Measurements from ENCODE around the gene SPATA16.
"Not testable (repeated sequence)": the region's sequence is repeated elsewhere in the genome, so short reads cannot be mapped to it uniquely, and the experiment has no call there.

SPATA16 gene

DNA sequence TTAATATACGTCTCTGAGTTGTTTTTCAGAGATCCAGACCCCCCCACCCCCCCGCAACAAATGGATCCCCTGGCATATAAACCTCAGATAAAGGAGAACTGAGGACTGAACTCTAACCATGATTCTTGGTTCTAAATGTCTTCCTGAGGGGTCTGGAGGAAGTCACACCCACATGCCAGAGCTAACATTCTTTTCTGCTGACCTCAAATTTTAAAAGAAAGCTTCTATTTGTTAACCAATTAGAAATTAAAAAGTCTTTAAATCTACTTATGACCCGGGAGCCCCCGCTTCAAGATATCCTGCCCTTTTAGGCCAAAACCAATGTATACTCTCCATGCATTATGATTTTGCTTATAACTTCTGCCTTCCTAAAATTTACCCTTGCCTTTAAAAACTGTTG is 202.2 kb downstream of the SPATA16 start:
- no peak for DNase-seq

DNA sequence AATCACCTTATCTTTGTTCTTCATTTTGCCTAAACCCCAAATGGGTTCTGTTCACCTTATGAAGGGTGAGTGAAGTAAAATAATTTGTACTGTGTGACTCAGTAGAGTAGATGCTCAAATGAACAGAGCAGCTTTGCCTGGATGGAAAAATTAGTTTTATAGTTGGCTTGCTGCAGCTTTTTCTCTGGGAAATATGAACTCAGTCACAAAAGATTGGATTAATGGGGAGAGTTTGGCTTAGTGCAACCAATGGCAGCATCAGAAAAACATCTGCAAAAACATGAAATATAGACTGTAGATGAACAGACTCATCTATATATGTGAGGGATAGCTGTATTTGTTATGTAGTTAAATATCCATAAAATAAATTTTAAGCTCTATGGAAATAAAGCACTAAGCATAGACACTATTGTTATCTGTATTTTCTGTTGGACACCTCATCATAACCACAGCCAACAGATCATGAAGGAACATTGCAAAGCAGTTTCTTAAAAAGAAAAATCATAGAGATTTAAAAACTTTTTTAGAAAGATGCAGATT is 209.2 kb downstream of the SPATA16 start:
- no peak for DNase-seq

DNA sequence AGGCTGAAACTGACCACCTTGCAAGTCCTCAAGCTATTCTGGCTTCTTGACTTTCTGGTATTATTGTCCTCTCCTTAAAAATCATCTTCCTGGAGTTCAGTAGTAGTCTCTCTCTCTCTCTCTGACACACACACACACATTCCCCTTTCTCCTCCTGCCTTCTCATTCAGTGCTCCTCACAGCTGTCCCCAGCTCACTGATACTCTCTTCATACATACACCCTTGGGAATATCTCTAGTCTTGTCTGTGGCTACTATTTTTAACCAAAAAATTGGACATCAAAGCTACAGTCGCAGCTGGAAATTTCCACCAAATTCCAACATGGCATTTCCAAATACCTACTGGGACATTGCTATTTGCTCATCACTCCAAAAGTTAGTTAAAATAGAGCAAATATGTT is 211.6 kb downstream of the SPATA16 start:
- DNase-seq = no peak

DNA sequence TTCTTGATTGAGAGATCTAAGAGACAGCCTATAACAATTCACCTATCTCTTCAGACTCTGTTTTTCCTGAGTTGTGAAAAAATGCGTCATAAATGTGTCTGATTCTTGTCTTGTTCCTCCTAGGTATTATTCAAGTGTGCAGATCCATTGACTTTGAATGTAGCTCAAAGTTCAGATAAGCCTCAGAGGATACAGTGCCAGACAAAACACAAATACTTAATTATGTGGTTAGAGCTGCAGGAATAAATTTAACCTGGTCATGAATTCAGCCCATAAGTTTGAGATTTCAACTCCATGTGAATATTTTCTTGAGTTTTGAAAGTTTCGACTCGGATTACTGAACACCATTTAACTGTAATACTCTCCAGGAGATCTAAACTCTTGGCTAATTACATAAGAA is 216.5 kb downstream of the SPATA16 start:
- DNase-seq = no peak

DNA sequence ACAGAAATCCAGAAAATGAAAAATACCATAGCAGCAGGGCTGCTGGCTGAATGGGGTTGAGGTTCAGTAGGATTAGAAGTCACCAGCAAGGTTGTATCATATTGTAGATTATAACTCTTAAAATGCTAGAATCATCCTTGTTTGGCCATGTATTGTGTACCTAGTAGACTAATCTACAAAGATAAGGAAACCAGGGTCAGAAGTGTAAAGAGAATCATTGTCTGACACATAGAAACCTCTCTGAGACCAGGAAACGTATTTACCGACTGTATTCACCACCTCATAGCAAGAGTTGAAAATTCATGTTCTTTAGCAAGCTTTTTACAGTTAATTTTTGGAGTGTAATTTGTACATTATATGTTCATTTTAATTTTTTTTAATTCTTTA is 221.7 kb downstream of the SPATA16 start:
- no peak for DNase-seq

DNA sequence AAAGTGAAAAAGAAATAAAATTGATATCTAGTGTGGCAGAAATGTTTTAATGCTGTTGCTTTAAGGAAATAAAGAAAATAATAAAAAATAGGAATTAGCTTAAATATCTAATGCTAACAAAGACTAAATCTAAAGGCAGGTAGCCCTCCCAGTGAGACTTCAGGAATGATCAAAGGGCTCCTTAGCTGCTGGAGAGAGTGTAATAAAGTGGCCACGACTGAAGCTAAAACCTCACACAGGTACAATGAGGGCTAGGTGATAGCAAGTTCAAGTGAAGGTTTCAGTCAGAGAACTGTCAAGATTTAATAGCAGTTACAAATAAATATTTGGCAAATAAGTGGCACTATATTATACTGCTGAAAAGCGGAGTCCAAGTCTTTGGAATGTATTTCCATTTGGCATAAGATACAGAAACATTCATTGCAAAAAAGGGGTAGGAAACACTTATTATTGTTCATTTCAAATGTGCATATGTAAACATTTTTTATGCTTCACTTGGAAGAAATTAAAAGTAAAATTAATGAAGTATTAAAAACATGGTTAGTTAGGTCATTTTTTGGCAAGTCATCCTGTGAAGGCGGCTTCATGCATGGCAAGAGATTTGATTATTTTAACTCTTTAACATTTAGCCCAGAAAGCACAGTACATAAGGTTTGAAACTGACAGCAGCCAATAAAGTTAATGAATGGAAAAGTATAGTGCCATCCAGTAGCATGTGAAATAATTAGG is 222.3 kb downstream of the SPATA16 start:
- no peak for DNase-seq

DNA sequence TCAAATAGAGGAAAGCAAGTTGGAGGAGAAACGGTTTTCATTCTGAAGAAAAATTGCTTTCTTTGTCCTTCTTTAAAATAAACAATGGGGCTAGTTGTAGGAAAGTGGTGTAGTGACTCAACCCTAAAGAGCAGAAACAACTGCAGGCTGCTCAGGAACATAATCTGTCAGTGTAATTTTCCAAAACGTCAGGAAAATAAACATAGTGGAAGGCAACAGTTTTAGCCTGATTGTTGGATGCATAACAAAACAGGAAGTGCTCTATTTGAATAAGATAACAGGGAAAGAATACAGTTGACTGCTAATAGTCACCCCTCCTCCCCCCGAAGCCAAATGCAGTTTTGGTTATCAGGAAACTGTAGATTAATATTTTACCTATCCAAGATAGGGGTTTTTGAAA is 222.9 kb downstream of the SPATA16 start:
- DNase-seq = no peak

DNA sequence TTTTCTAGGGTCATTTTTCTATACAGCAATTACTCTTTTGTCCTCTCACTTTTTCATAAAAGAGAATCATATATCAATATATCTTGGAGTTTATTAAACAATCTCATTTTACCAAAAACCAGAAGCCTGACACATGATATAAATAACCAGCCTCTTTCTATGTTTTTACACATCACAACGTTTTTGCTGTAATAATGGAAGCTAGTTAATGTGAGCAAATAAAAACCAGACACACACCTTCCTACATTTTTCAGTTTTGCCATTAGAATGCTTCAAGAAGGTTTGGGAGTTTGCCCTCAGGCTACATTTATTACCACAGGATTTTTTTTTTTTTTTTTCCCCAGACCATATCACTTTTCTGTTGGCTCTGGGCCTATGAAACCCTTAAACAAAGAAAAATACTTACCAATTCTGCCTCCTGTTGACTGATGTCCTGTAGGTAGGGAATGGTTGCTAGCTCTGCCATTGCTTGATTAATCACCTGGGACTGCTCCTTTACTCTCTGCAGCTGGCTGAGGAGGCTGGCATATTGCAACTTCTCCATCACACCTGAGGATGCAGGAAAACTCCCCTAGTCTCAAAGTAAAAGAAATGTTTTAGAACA is 225.0 kb downstream of the SPATA16 start:
- no peak for DNase-seq

DNA sequence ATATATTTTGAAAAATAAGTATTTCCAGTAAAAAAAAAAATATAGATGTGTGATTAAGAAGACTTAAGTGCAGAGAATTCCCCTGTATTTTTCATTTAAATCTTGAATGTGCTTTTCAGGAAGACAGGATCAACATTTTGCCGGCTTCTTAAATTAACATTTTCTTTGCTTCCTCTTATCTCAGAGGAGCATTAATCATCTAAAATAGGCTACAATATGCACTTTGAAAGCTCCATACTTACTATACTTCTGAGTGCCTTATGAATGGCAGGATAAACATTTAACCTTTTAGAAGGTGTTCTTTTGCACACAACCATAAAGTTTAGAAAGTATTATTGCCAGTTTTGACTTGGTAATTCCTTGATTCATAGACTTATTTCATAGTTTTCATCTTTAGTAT is 226.2 kb downstream of the SPATA16 start:
- DNase-seq = no peak

DNA sequence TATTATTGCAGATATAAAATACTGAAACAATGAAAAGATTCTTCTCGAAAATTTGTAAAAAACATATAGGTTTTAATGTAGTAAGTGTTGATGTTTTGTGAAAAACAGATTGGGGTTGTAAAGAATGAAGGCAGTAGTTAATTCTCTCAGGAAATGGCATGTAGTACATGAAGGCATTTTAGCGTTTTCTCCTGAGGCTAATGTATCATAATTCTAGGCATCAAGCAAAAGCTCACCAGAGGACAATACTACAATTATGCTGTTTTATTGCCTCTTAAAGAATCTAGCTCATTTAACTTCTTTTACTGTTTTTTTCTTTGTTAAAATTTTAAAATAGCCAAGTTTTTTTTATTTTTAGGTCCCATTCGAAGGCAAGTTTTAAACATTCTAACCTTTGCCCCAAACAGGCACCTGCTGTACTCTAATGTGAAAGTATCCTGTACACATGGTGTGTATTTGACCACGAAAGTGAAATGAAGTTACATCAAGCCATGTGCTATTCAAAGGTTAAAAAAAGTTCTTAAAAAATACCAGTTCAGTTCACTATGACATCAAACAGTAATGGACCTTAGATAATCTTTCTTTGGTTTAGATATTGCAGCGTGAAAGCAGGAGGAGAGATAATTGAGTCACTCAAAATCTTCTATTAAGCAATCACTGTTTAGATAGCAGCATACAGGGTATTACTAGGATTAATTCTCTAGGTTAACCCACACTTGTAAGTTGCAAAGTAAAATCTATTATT is 227.0 kb downstream of the SPATA16 start:
- DNase-seq = no peak

DNA sequence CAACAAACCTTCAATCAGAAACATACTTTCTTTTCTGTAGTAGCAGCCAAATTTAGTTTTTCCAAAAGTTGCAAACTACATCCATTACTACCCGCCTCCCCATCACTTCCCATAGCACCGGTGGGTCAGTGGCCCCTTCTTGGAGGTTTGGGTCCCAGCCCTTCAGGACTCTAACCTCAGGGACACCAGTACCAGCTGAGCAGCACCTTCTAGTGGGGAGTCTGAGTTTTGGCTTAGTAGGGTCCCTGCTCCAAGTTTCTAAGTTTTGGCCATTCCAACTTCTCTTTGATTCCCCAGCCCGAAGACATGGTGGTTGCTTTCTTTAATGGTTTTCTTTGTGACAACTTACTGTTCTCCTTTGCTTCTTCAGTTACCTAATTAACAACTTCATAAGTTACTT is 229.9 kb downstream of the SPATA16 start:
- DNase-seq = no peak

DNA sequence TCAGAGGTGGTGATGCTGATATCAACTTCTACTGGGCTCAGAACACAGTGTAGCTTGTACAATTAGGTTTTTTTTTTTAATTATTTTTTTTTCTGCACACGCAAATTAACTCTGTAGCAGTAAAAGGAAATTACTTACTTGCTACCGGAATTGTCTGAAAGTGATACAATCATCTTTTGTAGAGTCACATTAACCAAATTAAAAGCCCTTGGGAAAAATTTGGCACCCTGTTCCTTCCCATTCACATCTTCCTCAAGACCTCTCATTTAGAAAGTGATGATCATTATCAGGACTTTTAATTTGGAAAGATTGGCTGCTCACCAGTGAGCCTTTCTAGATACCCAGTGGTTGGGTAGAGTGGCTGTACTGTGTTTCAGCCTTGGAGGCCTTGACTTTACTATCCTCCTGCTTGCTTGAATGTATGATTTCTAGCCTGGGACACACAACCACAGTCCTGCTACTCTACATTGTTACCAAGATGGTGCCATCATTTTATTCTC is 232.2 kb downstream of the SPATA16 start:
- DNase-seq = no peak

DNA sequence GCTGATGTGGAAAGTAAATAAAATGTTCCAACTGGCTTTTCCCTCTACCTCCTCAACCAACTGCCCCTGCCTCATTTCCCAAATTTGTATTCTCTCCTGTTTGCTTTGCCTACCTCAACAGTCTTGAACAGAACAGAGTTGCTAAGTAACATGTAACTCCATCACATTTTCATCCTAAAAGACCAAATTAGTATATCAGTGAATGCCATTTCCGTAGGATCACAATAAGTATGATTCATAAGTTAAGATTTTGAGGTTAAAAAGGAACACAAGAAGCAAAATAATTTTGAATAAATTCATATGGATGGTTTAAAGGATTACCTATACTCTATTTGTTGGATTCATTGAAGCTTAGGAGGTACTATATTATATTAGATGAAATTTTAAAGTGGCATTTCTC is 235.6 kb downstream of the SPATA16 start:
- no peak for DNase-seq

DNA sequence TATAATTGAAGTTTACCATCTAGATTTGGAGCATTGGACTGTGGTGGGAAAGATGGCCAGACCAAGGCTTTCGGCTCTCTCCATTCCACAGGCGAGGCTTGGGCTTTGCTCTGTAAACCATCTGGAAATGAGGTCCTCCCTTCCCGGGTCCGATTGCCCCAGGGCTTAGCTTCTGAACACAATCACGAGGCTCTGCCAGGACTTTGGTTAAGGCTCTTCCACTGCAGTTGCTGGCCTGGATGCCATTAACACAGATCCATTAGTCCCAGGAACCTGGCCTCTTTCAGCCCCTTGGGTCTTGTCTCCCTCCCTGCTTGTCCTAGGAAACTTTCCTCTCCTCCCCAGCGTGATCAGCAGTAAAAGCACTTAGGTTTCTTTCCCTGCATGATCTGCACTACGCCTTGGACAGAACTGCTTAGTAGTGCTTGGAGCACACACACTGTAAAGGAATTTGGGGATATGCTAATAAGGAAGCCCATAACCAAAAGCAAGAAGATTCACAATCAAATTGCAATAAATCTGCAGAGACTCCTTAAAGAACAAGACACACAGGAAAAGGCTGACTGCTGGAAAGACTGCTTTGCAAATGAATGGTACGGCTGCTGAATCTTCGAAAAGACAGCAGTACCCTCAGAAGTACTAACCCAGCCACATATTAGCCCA is 236.2 kb downstream of the SPATA16 start:
- DNase-seq = no peak

DNA sequence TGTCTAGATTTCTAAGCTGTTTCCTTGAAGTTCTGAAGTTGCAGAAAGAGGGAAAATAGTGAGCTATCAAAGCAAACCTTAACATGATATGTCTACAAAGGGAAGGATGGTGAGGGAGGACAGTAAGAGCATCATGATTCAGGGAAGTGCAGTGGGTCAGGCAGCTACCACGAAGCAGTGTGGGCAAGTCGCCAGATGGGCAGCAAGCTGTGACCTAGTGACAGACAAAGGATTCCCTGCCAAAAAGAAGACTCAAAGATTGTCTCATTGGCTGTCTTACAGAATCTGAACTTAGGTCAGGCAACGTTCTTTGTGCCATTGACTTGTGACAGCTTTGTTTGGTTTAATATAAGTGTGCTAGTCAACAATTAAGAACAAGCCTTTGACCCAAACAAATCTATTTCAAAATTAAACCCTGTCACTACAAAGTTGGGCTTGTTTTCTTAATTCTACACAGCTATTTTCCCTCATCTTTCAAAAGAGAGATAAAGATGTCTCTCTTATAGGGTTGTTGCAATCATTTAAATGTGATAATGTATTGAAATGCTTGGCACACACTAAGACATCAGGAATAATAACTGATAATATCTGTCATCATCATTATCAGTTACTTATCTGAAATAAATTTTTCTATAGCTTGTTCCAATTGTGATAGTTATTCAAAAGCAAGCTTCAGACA is 237.3 kb downstream of the SPATA16 start:
- DNase-seq = no peak

DNA sequence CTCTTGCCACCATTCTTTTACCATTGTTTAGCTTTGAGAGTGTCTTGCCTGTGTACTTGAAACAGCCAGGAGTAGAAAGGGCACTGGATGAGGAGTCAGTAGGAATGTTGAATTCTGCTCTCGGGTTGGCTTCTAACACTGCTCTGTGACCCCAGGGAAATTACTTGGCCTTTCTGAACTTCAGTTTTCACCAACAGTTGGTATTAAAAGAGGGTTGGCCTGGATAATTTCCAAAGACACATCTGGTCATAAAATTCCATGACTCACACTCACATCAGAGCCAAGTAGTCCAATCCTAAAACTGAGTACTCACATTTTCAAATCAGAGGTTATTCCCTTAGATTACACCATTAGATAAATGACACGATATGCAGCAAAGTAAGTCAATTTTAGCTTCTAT is 248.9 kb downstream of the SPATA16 start:
- DNase-seq = no peak

DNA sequence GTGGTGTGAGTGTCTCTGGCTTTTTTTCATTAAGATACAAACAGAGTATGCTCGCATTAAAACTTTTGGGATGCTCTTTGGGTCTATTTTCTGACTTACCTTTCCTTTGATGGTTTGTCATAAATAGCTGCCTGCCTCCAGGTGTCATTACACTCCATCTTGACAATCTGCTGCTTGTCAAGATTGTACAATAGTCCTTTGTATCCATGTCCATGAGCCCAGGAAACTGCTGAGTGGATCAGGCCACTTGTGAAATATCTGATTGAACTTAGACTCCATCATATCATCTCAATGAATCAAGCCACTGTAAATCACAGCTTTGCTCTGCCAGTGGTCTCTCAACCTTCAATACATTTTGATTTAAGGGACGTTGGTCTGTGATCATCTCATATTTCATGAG is 255.3 kb downstream of the SPATA16 start:
- DNase-seq = no peak

DNA sequence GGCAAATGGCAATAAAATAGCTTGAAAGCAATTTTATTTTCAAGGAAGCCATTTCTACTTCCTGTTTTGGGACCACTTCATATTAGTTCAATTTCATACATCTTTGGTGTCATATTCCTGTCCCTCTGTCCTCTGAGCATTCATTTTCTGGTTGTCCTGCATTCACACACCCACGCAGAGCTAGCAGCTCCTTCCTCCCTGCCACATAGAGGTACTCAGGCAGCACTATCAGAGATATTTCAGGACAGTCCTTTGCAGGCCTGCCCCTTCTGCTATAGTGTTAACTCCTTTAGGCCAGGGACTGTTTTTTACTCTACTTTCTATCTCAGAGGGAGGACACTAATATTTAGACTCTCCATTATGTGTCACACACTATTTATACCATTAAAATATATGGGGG is 258.5 kb downstream of the SPATA16 start:
- DNase-seq = no peak

DNA sequence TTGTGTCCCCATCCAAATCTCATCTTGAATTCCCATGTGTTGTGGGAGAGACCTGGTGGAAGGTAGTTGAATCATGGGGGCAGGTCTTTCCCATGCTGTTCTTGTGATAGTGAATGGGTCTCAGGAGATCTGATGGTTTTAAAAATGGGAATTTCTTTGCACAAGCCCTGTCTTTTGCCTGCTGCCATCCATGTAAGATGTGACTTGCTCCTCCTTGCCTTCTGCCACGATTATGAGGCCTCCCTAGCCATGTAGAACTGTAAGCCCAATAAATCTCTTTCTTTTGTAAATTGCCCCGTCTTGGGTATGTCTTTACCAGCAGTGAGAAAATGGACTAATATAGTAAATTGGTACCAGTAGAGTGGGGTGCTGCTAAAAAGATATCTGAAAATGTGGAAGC is 261.7 kb downstream of the SPATA16 start:
- DNase-seq = not testable (repeated sequence)

DNA sequence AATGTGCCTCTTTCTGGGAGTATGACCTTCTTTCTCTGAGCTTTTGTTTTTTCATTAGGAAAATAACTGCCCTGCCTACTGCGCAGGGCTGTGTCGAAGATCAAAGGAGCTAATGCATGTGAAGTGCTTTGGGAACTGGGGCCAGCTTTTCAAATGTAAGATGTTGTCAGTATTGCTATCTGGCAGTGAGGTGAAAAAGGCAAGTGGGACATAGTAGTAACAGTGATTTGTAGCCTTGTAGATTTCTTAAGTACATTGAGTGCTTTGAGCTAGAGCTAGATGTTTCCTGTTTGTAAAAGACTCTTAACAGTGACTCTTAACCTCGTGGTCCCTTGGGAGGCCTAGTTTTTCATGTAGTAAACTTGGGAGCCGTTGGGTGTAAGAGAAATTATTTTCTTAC is 264.0 kb downstream of the SPATA16 start:
- DNase-seq = no peak

DNA sequence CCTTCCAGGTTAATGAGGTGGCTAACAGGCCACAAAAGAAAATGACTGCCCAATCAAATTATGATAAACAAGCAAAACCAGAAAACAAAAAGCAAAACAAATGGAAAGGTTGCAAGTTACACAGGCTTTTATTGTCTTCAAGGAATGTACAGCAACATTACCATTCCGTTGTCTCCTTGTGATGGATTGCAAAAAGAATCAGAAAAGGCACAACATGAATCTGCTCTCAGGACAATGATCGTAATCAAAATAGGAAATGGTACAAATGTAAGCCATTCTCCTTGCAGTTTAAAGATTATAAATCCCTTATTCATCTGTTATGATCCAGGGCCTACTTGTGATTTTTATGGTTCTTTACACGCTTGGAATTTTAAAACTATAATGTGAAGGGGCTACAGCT is 264.7 kb downstream of the SPATA16 start:
- no peak for DNase-seq

DNA sequence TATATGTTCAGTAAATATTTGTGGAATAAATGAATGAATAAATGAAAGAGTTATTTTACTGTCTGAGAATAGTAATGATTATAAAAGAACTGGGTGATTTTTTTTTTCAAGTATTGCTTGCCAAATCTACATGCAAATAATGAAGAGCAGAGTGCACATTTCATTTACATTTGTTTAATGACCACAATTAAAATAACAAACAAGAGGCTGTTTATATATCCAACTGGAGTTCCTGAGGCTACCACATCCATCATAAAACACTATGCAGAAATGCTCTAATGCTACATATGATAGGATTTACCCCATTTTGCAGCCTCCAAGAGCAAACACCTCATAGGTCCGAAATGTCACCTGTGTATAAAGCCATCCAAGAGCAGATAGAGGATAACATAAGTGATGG is 266.0 kb downstream of the SPATA16 start:
- no peak for DNase-seq

Measured in CD4-positive, alpha-beta T cell treated with Interleukin-10 for 1 hour (primary cell).